Subcutaneous adipose tissue (tissue), 4 donors: ENCODE data around the gene VEGFA. TPM values are rescaled to one million over a fixed set of nuclear protein-coding genes. Genes with fewer than 3 reads are reported as not detected.

Experiments used
- total RNA-seq, 4 donors: library from RNA; depleted of rRNA; stranded (reverse); fragments of >200 nt; gene quantifications; one replicate each; pipeline ENCODE4 v1.1.0, GENCODE V29; 2016
- TF ChIP-seq, protein P1 (sequence below): fragments of 450-650 bp; IDR thresholded peaks from one replicate; pipeline ENCODE4 v1.5.1; 2016; ENCODE audit warnings: low read depth, mild to moderate bottlenecking, control low read depth, antibody characterized with exemption, moderate library complexity

VEGFA gene
- total RNA-seq, 4 donors from 2014 or later: 195 to 909 (median 398) TPM

DNA sequence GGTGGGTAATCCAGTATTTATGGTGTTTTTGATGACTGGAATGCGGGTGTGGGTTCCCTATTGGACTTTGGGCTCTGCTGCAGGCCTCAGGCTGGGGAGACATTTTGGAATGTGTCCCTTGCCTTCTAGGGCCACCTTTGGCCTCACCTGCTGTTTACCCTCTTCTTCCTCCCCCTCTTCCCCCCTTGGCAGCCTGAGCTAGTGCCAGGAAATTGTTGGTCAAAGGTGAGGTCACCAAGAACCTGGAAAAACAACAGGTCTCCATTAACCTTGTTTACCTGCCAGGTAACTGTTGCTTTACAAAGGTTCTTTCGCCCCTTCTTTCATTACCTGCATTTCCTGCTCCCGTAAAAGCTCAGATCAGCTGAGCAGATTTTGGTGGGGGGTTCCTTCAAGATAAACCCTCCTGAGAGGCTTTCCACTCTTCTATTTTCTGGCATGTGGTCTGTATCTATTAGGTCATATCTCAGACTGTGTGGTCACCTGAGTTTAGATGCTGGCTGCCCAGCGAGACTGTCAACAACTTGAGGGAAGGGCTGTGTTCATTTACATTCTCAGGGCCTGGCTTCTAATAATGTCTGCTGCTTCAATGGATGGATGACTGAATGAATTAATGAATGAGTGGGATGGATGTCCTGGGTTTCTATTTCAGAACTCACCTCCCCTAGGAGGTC, 34.7 kb downstream of the VEGFA start:
- TF ChIP-seq, protein P1, sequence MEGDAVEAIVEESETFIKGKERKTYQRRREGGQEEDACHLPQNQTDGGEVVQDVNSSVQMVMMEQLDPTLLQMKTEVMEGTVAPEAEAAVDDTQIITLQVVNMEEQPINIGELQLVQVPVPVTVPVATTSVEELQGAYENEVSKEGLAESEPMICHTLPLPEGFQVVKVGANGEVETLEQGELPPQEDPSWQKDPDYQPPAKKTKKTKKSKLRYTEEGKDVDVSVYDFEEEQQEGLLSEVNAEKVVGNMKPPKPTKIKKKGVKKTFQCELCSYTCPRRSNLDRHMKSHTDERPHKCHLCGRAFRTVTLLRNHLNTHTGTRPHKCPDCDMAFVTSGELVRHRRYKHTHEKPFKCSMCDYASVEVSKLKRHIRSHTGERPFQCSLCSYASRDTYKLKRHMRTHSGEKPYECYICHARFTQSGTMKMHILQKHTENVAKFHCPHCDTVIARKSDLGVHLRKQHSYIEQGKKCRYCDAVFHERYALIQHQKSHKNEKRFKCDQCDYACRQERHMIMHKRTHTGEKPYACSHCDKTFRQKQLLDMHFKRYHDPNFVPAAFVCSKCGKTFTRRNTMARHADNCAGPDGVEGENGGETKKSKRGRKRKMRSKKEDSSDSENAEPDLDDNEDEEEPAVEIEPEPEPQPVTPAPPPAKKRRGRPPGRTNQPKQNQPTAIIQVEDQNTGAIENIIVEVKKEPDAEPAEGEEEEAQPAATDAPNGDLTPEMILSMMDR: no peak

DNA sequence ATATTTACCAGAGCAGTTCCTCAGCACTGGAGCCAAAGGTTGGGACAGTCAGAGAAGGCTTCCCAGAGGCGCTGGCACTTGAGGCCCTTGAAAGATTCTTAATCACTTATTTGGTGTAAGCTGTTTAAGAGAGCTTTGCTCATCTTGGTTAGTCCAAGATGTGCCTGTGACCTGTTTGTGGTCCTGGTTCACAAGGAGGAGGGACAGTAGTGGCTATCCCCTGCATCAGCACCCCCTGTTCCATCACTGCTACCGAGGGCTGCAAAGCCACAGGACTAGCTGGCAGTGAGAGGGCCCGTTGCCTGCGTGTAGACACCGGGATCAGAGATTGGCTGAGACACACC, 35.7 kb downstream of the VEGFA start:
- TF ChIP-seq, protein P1: no peak

DNA sequence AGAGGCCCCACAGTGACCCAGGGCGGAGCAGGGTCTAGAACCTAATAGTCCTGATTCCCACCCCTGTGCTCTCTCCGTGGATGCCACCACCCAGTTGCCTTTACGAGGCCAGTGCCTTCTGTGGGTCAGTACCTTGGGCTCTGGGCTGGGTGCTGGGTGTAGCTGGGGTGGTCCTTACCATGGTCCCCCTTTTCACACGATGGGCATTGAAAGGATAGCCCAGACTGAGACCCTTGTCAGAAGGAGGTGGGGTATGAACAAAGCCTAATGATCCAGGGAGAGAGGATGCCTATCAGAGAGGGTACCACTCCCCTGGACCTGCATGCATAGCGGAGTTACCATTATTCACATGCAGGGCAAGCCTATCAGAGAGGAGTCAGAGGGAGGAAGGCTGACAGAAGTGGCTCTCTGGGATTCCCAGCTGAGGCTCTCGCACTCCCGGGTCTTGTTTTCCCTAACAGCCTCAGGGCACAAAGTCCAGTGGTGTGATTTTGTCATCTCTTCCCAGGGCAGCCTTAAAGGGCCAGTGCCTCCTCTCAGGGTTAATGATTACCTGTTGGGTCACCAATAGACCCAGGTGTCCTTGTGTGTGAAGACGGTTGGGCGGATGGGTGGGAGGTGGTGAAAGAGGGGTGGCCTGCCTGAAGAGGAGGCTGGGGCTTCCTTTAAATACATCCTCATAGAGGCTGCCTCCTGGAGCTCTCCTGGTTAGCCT, 36.2 kb downstream of the VEGFA start:
- TF ChIP-seq, protein P1: no peak

DNA sequence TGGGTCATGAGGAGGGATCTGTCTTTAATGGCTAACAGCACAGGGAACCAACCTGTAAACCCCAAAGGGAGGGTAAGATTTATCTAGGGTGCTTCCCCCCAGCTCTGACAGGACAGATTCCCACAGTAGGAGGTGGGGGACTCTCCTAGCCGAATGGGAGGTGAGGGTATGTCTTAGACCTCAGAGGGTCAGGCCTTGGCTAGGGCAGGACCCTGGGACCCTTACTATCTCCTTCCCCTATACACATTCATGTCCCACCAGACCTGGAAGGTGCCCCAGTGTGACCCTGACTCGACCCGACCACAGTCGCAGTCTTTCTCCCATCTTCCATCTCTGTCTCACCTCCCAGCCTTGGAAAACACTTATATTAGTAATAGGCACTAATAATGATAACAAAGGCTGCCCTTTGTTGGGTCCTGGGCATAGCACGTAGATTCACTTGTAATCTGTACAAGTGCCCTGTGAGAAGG, 36.8 kb downstream of the VEGFA start:
- TF ChIP-seq, protein P1: no peak

DNA sequence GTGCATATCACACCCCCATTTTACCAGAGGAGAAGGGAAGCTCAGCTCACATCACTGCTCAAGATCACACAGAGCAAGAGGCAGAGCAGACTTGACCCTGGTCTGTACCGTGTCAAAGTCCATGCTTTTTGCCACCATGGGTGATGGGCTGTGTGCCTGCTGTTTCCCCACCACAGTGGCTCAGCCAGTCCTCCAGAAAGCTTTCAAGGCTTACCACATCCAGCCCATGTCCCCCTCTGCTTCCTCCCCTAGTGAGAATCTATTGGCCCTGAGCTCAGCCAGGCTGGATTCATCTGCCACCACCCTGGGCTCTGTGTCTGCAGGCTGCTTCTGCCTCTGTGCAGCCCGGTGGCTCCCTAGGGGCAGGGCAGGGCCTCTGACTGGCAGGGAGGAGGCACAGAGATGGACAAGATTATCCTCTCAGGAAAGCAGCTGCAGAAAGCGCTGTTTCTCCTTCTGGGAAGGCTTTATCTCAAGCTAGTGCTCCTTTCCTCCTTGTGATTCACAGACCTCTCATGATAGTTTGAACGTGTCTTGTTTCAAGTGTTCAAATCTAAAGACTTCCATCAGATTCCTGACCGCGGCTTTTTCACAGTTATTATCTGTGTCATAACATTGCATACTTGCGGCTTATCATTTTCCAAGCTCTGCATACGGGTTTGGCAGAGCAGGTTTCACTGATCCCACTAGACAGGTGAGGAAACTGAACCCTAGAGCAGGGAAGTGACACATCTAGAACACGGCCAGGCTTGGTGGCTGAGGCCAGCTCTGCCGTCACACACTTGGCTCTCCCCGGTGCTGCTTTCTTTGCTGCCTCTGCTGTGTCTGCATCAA, 37.4 kb downstream of the VEGFA start:
- TF ChIP-seq, protein P1: no peak

DNA sequence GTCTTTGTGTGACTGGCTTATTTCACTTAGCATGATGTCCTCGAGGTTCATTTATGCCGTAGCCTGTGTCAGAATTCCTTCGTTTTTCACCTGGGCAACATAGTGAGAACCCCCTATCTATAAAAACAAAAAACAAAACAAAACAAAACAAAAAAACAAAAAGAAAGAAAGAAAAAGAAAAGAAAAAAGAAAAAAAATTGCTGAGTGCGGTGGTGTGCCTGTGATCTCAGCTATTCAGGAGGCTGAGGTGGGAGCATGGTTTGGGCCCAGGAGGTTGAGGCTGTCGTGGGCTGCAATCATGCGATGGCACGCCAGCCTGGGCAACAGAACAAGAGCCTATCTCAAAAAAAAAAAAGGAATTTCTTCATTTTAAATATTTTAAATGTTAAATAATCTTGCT, 38.4 kb downstream of the VEGFA start:
- TF ChIP-seq, protein P1: no peak
